ENCODE data around the gene ROS1. TPM values are rescaled to one million over a fixed set of nuclear protein-coding genes. Genes with fewer than 3 reads are reported as not detected.
A peak's percentile ranks its signal among the peaks of the same experiment; 100 is the strongest.

The ROS1 gene
- total RNA-seq, 1 donor: 0.18 TPM

GRCh38 chr6:117267766-117268534, 157.8 kb downstream of the ROS1 start:
- no peak overlapping the region for H3K4me3 ChIP-seq (ENCODE audit: low read depth, low read length)
- no peak for DNase-seq (ENCODE audit: low read depth)
- no peak for TF ChIP-seq CTCF (IDR thresholded peaks at IDR 0.05; ENCODE audit: insufficient read depth, low read length)

GRCh38 chr6:117267054-117267347, 158.7 kb downstream of the ROS1 start:
- TF ChIP-seq CTCF (IDR thresholded peaks at IDR 0.05; ENCODE audit: insufficient read depth, low read length): no peak
- H3K4me3 ChIP-seq (ENCODE audit: low read depth, low read length): no peak overlapping the region
- no peak for DNase-seq (ENCODE audit: low read depth)

GRCh38 chr6:117266257-117267053, 159.3 kb downstream of the ROS1 start:
- peak overlapping the region; percentile 58 for H3K4me3 ChIP-seq (ENCODE audit: low read depth, low read length)
- TF ChIP-seq CTCF (IDR thresholded peaks at IDR 0.05; ENCODE audit: insufficient read depth, low read length): no peak
- DNase-seq (ENCODE audit: low read depth): no peak

- peak; percentile 27 for DNase-seq (ENCODE audit: low read depth)
- H3K4me3 ChIP-seq (ENCODE audit: low read depth, low read length): peak within 1 kb of the TSS; percentile 58
- TF ChIP-seq CTCF (IDR thresholded peaks at IDR 0.05; ENCODE audit: insufficient read depth, low read length): peak; percentile 12
Observed at GRCh38 chr6:117265410-117266256, 160.1 kb downstream of the ROS1 start, which contains the start of gene VGLL2. TSS of gene VGLL2 (plus strand) at chr6:117265558. CDS start at chr6:117265764, 206 bp downstream.

GRCh38 chr6:117264692-117265409, 160.9 kb downstream of the ROS1 start:
- TF ChIP-seq CTCF (IDR thresholded peaks at IDR 0.05; ENCODE audit: insufficient read depth, low read length): no peak
- peak; percentile 18 for DNase-seq (ENCODE audit: low read depth)
- peak overlapping the region; percentile 58 for H3K4me3 ChIP-seq (ENCODE audit: low read depth, low read length)

- peak overlapping the region; percentile 58 for H3K4me3 ChIP-seq (ENCODE audit: low read depth, low read length)
- TF ChIP-seq CTCF (IDR thresholded peaks at IDR 0.05; ENCODE audit: insufficient read depth, low read length): no peak
- DNase-seq (ENCODE audit: low read depth): no peak
Observed at GRCh38 chr6:117264369-117264691, 161.4 kb downstream of the ROS1 start.
